ENCODE measurements around the gene ATG16L2.

- TF ChIP-seq CTCF (IDR thresholded peaks at IDR 0.05; ENCODE audit: insufficient read depth, low read length) (no peak), POLR2AphosphoS5 (IDR thresholded peaks at IDR 0.05; ENCODE audit: low read depth) (no peak), REST (IDR thresholded peaks at IDR 0.05; ENCODE audit: insufficient replicate concordance, low read depth) (no peak)
Measured at GRCh38 chr11:72850832-72851231, 36.6 kb downstream of the ATG16L2 start.

Measured in HL-60 (cell line).